ENCODE data around the gene SCYGR6.

SCYGR6 gene

GRCh38 chr2:227677928-227678327 is 46.6 kb downstream of the SCYGR6 start:
- no peak overlapping the region for H3K27ac ChIP-seq (ENCODE audit: extremely low read depth, low read depth, low read length)
- CTCF ChIA-PET = no interaction called here
- no peaks in the 10 kb centered on the region for H3K9me3 ChIP-seq (ENCODE audit: control insufficient read depth, insufficient read depth, low read depth, low read length)
- POLR2A ChIA-PET = no interaction called here
- no peaks in the 10 kb centered on the region for H3K4me1 ChIP-seq (ENCODE audit: control insufficient read depth, insufficient read depth, low read length)
- no peak overlapping the region for H3K4me3 ChIP-seq (ENCODE audit: low read depth, low read length)
- TF ChIP-seq ZNF529 (tag by site-specific recombination; IDR thresholded peaks at IDR 0.05; ENCODE audit: insufficient replicate concordance) (no peak), ZSCAN23 (tag by site-specific recombination; IDR thresholded peaks at IDR 0.05) (no peak), ZNF140 (tag by site-specific recombination; IDR thresholded peaks at IDR 0.05) (no peak), ZNF23 (tag by site-specific recombination; IDR thresholded peaks at IDR 0.05; ENCODE audit: borderline replicate concordance) (no peak), FEZF1 (tag by site-specific recombination; IDR thresholded peaks at IDR 0.05) (no peak), ZBTB26 (tag by site-specific recombination; optimal IDR thresholded peaks at IDR 0.05) (no peak), ZNF16 (tag by site-specific recombination; IDR thresholded peaks at IDR 0.05; ENCODE audit: low read depth) (no peak), ZNF501 (tag by site-specific recombination; IDR thresholded peaks at IDR 0.05) (no peak), ZNF223 (tag by site-specific recombination; IDR thresholded peaks at IDR 0.05) (no peak), SCRT2 (tag by site-specific recombination; IDR thresholded peaks at IDR 0.05) (no peak), SP2 (tag by site-specific recombination; IDR thresholded peaks at IDR 0.05) (no peak), ZFP41 (tag by site-specific recombination; IDR thresholded peaks at IDR 0.05; ENCODE audit: borderline replicate concordance) (no peak), SALL2 (tag by site-specific recombination; IDR thresholded peaks at IDR 0.05; ENCODE audit: borderline replicate concordance) (no peak), HOXD13 (CRISPR knock-in tag; IDR thresholded peaks at IDR 0.05; ENCODE audit: borderline replicate concordance) (no peak), ZNF239 (tag by site-specific recombination; IDR thresholded peaks at IDR 0.05) (no peak), ZNF2 (tag by site-specific recombination; IDR thresholded peaks at IDR 0.05) (no peak), ZBTB10 (tag by site-specific recombination; IDR thresholded peaks at IDR 0.05) (no peak), ZNF157 (tag by site-specific recombination; IDR thresholded peaks at IDR 0.05) (no peak), OSR2 (tag by site-specific recombination; IDR thresholded peaks at IDR 0.05) (no peak), ZNF571 (tag by site-specific recombination; IDR thresholded peaks at IDR 0.05) (no peak)
- no peaks in the 10 kb centered on the region for H3K36me3 ChIP-seq (ENCODE audit: control insufficient read depth in 2 of 2, insufficient read depth in 1 of 2, low read length in 2 of 2)

GRCh38 chr2:227674485-227674884 is 50.1 kb downstream of the SCYGR6 start:
- H3K4me3 ChIP-seq (ENCODE audit: low read depth, low read length) = no peak overlapping the region
- H3K4me1 ChIP-seq (ENCODE audit: control insufficient read depth, insufficient read depth, low read length) = no peaks in the 10 kb centered on the region
- no peak overlapping the region for H3K27ac ChIP-seq (ENCODE audit: extremely low read depth, low read depth, low read length)
- ChIA-PET CTCF (no interaction called here), POLR2A (no interaction called here)
- no peaks in the 10 kb centered on the region for H3K9me3 ChIP-seq (ENCODE audit: control insufficient read depth, insufficient read depth, low read depth, low read length)
- H3K36me3 ChIP-seq (ENCODE audit: control insufficient read depth in 2 of 2, insufficient read depth in 1 of 2, low read length in 2 of 2) = no peaks in the 10 kb centered on the region
- TF ChIP-seq ZNF792 (tag by site-specific recombination; IDR thresholded peaks at IDR 0.05) (no peak), KLF8 (tag by site-specific recombination; IDR thresholded peaks at IDR 0.05) (no peak), ZNF184 (tag by site-specific recombination; IDR thresholded peaks at IDR 0.05) (no peak)
